Right ventricle myocardium inferior (tissue), 1 donor: ENCODE results near the gene PPP1R3F. TPM values are rescaled to one million over a fixed set of nuclear protein-coding genes. Genes with fewer than 3 reads are reported as not detected.

ENCODE experiments used
- ATAC-seq: fragments of 200-7000 bp; cut with Tn5 transposase; one replicate; pipeline ENCODE4 v1.9.1; 2020; ENCODE audit warnings: mild to moderate bottlenecking, moderate library complexity
- DNase-seq: peaks from one replicate; pipeline ENCODE4 v3.0.0; 2021; ENCODE audit errors: missing footprints
- intact Hi-C: fragments of 100-400 bp; cut with DNase I; formaldehyde crosslinking; loops from one replicate; pipeline ENCODE4 v1.11.0; 2022
- long read RNA-seq: library from polyadenylated mRNA; unstranded; transcript quantifications from one replicate; pipeline ENCODE4 v2.0.0, GENCODE V29; 2021
- total RNA-seq: library from RNA; stranded (reverse); fragmentation: NEBNext Ultra II Directional; extraction: Animal tissue kit (Norgen Biotek cat#: 25700); gene quantifications from one replicate; pipeline ENCODE4 v1.2.1, GENCODE V29; 2021
- donor health status: DM: no; HTN: yes; CAD: no; lungs with severe emphysema.

Gene PPP1R3F, protein sequence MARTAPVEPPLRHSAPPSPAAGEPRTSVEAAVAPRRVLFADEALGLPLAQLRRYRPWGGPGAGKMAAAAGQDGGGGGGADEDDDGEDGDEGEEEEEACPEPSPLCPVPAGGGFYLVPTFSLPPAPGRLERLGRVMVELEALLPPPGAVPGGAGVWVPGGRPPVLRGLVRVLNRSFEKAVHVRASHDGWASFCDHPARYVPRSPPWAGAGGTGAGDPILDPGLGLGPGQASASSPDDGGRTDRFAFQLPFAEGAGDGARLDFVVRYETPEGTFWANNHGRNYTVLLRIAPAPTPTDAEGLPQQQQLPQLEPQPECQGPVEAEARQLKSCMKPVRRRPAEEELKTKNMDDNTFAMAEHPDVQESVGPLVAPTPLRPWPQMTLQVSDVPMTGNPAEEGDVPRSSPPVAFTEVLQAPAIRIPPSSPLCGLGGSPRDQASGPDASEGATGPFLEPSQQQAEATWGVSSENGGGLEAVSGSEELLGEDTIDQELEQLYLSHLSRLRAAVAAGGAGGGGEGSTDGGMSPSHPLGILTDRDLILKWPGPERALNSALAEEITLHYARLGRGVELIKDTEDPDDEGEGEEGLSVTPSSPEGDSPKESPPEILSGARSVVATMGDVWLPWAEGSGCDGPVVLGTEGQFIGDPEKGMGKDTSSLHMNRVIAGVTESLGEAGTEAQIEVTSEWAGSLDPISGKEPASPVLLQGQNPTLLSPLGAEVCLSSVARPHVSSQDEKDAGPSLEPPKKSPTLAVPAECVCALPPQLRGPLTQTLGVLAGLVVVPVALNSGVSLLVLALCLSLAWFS
- total RNA-seq, result 19.5 TPM
- long read RNA-seq, transcript PPP1R3F-201 (4 exons, 3,421 nt), result major isoform, 56 of 79 reads
- long read RNA-seq, partial matches to known transcripts, result 21 of 79 reads
- long read RNA-seq, other reads (novel, unspliced or antisense), result 2 of 79 reads

DNA sequence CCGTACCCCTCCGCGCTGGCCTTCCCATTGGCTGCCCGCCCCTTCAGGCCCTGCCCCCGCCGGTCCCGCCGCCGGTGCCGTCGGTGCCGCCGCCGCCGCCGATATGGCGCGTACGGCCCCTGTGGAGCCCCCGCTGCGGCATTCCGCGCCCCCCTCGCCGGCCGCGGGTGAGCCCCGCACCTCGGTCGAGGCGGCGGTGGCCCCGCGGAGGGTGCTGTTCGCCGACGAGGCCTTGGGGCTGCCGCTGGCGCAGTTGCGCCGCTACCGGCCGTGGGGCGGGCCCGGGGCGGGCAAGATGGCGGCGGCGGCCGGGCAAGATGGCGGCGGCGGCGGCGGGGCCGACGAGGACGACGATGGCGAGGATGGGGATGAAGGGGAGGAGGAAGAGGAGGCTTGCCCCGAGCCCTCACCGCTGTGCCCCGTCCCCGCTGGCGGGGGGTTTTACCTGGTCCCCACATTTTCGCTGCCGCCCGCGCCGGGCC is at the start of gene PPP1R3F:
Gene PPP1R3F (plus strand): TSS at position 27 of the 482 bp plus-strand sequence. CDS start 77 bp downstream, at position 104.
- intact Hi-C loops, result loop anchor here (2.0 to 5.0 kb wide), 2 partner anchors 35 to 68 kb away; partner anchors contain the start of genes CCDC22 and SYP

DNA sequence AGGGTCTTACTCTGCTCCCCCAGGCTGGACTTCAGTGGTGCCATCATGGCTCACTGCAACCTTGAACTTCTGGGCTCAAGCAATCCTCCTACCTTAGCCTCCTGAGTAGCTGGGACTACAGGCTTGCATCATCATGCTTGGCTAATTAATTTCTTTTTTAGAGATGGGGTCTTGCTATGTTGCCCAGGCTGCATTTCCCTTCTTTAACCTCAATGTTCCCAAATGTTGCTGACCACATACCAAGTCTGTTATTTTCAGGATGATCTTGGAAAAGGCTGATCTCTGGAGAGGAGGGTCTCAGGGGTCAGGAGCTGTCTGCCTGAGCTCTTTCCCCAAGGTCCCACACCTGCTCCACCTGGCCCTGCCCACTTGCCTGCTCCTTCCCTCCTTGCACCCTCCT is 49.5 kb upstream of the PPP1R3F start:
- DNase-seq (no peak), ATAC-seq (no peak)
- intact Hi-C loops, result no loop called here

More for the DNA sequence above, at the start of gene PPP1R3F:
- ATAC-seq (peak; percentile 18), DNase-seq (no peak)

DNA sequence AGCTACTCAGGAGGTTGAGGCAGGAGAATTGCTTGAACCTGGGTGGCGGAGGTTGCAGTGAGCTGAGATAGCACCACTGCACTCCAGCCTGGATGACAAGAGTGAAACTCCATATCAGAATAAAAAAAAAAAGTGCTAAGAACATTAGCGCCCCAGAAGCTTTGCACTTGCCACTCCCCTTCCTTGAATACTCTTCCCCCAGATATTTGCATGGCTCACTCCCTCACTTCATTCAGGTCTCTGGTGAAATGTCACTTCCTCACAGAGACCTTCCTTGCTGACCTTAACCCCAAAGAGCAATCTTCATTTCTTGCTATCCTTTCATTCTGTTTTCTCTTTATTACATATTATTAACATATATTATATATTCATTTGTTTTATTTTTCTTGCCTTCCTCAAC is 47.7 kb upstream of the PPP1R3F start:
- DNase-seq (no peak), ATAC-seq (no peak)
- intact Hi-C loops, result no loop called here

DNA sequence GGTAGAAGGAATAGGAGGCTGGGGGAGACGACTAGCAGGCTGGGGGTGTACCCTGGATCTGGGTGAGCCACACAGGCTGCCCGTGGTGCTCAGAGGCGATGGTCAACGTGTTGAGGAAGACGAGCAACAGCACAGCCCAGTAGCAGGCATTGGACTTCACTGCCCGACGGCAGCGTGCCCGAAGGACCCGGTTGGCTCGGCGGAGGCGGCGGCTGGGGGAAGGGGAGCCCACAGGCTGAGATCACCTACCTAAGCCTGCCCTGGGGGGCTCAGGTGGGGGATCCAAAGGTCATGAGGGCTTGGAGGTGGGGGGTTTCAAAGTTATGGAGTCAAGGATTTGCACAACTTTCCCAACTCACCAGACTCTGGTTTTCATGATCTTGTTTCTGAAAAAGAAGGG is 43.7 kb upstream of the PPP1R3F start:
- DNase-seq (no peak), ATAC-seq (no peak)
- intact Hi-C loops, result no loop called here

DNA sequence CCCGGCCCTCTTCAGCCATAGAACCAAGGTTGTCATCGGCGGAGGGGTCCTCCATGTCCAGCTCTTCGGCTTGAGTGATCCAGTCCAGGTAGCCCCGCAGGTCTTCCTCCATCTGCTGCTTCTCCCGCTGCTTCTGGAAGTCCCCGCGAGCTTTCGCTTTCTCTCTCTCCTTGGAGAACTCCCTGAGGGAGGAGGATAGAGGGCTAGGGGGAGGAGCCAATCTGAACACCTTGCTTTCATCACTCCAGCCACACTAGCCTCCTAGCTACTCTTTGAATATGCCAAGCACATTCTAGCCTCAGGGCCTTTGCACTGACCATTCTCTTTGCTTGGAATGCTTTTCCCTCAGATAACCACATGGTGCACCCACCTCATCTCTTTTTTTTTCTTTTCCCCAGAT is 42.6 kb upstream of the PPP1R3F start:
- no peak for ATAC-seq
- DNase-seq, result no peak
- intact Hi-C loops, result no loop called here

DNA sequence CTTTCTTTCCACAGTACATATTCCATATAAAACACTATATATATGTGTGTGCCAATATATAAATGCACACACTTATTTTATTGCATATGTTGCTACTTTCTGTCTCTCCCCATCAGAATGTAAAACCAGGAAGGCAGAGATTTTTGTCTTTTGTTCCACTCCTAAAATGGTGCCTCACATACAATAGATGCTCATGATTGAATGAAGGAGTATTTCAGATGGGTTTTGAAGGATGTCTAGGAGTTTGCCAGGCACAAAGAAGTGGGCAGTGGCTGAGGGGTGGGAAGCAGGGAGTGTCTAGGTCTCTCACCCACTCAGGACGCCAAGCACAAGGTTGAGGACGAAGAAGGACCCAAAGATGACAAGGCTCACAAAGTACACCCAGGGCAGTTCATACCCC is 41.9 kb upstream of the PPP1R3F start:
- intact Hi-C loops, result no loop called here
- ATAC-seq (no peak), DNase-seq (no peak)

DNA sequence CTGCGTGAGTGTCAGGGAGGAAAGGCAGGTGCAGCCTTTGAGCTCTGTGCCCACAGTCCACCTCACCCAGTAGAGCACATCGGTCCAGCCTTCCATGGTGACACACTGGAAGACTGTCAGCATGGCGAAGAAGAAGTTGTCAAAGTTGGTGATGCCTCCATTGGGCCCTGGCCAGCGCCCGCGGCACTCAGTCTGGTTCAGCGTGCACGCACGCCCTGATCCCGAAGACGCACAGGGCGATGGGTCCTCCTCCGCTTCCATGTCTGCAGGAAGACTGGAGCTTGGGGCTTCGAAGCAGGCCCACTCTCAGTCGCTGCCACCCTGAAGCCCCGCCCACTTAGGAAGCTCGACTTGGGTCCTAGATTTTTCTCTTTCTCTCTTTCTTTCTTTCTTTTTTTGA is 41.4 kb upstream of the PPP1R3F start:
- DNase-seq (no peak), ATAC-seq (no peak)
- intact Hi-C loops, result no loop called here

DNA sequence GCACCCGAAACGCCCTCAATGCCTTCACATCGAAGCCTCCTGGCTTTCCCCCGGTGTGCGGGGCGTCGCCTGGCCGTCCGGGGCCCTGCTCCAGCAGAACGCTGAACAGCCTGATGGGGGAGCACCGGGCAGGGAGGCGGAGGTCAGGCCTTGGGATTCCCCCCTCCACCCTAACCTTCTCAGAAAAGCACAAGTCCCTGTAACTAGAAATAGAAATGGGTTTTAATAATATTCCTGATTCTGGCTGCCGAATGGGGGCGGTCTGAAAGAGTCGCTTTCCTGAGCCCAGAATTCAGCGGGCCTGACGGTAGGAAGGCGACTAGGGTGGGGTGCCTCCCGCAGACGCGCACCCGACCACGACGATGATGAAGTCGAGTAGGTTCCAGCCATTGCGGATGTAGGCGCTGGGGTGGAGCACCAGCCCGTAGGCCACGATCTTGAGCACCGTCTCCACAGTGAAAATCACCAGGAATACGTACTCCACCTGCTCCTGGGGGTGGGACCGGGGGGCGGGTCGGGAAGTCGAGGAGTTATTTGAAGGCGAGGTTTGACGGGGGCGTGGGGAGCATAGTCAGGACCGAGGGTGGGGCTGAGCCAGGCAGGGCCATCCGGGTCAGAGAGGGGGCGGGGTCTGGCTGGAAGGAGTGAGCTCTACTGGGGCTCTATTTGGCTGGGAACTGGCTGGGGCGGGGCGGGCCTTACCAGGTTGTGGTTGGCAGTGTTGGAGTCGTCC is 38.9 kb upstream of the PPP1R3F start:
- intact Hi-C loops, result loop anchor here (5.0 kb wide), 1 partner anchor 33 kb away; no protein-coding TSS in a partner anchor
- DNase-seq (peak; percentile 86), ATAC-seq (peak; percentile 62)

DNA sequence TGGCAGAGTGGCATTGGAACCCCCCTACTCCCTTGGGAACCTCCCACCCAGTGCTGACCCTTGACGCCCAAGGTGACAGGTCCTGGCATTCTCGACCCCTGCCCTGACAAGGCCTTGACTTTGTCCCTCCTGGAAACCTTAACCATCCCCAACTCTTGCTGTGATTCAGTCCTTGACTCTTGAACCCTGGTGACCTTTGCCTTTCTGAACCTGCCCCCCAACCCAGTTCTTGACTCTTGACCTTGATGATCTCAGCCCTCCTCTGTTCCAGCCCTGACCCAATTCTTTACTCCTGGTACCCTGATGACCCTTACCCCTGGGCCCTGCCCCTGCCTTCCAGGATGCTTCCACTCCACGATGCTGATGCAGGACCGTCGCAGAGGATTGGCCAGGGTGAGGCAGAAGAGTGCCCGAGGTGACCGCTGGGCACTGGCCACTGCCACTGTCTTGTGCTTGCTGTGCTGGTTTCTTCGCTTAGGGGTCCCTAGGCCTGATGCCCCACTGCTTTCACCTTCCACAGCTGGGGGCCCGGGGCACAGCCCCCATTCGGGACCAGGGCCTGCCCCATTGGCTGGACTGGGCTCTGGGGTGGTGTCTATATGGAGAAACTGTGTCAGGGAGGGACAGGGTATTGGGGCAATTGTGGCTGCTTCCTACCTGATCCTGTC is 38.1 kb upstream of the PPP1R3F start:
- intact Hi-C loops, result loop anchor here (5.0 kb wide), 1 partner anchor 34 kb away; no protein-coding TSS in a partner anchor
- ATAC-seq (no peak), DNase-seq (no peak)

DNA sequence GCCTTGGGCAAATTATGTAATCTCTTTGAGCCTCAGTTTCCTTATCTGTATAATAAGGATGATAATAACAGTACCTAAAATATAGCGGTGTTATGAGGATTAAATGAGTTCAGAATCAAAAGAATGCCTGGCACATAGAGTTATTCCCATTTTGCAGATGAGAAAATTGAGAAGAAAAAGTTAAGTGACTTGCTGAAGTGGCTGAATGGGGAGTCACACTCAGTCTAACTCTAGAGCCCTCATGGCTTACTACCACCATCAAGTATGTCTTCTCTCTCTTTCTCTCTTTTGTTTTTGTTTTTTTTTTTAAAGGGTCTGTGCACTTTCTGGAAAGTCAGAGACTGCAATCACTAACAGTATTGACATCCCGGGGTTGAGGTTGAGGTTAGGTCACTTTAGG is 37.1 kb upstream of the PPP1R3F start:
- intact Hi-C loops, result loop anchor here (5.0 kb wide), 1 partner anchor 35 kb away; no protein-coding TSS in a partner anchor
- no peak for ATAC-seq
- no peak for DNase-seq

DNA sequence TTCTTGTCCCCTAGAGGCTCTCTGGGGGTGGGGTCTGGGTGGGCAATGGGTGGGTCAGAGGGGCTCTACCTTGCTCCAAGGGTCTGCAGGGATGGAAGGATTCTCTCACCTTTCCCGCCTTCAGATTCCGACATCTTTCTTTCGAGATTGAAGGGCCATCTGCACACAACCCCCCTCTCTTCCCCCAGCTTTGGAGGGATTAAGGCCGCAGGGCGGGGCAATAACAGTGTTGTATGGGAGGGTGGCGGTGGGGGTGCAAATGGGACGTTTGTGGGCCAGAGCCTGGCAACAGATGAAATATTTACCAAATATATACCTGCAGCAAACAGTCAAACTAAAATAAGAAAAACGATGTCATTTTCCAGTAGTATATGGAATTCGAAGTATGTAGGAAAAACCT is 36.4 kb upstream of the PPP1R3F start, which contains the start of gene CACNA1F:
Gene CACNA1F (minus strand): TSS at position 165 of the 400 bp plus-strand sequence. CDS start 31 bp downstream, at position 134.
- DNase-seq, result no peak

DNA sequence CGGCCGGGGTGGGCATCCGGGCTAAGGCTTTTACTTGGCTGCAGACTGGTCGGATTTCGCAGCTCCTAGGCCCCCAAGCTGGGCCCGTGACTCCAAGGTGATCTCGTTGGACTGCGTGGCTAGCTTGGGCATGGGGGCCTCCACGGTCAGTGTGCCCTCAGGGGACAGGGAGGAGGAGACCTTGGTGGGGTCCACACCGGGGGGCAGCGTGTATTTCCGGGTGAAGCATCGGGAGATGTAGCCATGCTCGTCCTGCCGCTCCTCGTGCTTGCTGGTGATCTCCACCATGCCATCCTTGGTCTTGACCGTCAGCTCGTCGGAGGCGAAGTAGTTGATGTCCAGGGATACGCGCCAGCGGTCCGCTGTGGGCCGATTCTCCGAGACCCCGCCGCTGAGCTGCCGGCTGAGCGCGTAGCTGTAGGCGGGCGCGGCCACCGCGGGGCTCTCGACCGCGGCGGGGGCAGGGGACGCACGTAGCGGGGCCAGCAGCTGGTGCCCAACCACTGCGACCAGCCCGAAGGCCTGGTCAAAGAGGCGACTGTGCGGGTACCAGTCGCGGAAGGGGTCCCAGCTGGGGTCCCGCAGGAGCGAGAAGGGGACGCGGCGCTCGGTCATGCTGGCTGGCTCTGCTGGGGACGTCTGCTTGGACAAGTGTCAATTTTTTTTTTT is 35.6 kb upstream of the PPP1R3F start:
- DNase-seq (no peak), ATAC-seq (no peak)
- intact Hi-C loops, result loop anchor here (2.0 to 5.0 kb wide), 3 partner anchors 35 to 71 kb away; partner anchors contain the start of genes MAGIX and PPP1R3F

More for the DNA sequence above, 36.4 kb upstream of the PPP1R3F start, which contains the start of gene CACNA1F:
- ATAC-seq, result no peak
- intact Hi-C loops, result loop anchor here (5.0 kb wide), 1 partner anchor 36 kb away; no protein-coding TSS in a partner anchor

DNA sequence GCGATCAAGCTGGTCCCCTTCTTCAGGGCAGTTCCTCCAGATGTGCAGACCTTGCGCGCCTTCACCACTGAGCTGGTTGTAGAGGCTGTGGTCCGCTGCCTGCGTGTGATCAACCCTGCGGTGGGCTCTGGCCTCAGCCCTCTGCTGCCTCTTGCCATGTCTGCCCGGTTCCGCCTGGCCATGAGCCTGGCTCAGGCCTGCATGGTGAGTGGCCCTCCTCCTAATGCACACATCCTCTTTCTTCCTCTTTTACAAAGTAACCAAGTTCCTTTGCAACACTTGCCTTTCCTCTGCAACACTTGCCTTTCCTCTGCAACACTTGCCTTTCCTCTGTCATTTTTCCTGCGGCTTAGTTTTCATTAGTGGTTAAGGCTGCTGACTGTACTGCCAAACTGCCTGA is 32.5 kb upstream of the PPP1R3F start:
- ATAC-seq, result no peak
- intact Hi-C loops, result no loop called here
- DNase-seq, result peak; percentile 77

DNA sequence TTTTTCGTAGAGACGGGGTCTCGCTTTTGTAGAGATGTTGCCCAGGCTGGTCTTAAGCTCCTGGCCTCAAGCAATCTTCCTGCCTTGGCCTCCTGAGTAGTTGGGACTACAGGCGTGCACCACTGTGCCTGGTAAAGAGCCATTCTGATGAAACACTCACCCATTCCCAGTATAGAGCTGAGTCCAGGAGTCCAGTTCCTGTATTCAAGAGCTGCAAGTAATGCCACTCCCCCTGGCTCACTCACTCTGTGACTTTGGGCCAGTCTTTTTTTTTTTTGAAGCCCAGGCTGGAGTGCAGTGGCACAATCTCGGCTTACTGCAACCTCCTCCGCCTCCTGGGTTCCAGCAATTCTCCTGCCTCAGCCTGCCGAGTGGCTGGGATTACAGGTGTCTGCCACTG is 30.9 kb upstream of the PPP1R3F start:
- ATAC-seq, result no peak
- no peak for DNase-seq
- intact Hi-C loops, result no loop called here

DNA sequence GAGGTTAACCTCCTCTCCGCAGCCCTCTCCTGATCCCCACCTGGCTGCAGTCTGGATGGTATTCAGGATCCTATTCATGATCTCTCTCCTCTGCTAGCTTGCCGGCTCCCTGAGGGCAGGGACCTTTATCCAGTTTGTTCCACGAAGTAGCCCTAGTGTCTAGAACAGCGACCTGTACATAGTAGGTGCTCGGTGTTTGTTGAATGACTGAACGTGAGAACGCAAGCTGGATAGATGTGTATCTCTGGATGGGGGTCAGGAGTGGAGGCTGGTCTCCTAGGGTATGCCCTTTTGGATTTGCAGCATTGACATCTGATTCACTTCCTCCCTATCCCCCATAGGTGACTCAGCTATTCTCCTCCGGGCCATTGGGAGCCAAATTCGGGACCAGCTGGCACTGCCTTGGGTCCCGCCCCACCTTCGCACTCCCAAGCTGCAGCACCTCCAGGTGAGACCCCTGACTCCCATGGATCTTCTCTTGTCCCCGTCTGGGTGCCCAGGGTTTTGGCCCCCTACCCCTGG is 27.0 kb upstream of the PPP1R3F start:
- no peak for ATAC-seq
- intact Hi-C loops, result no loop called here
- DNase-seq, result no peak

DNA sequence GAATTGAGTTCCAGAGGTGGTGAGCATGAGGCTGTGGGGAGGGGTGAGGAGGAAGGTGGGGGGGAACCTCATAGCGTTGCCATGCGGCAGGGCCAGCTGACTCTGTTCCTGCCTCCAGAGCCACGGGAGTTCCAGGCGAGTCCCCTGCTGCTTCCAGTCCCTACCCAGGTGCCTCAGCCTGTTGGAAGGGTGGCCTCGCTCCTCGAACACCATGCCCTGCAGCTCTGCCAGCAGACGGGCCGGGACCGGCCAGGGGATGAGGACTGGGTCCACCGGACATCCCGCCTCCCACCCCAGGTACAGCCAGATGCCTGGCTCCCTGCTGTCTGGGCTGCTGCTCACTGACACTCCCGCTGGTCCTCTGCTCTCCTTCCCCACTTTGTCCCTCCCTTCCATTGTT is 26.4 kb upstream of the PPP1R3F start:
- DNase-seq, result no peak
- intact Hi-C loops, result no loop called here
- ATAC-seq, result no peak

DNA sequence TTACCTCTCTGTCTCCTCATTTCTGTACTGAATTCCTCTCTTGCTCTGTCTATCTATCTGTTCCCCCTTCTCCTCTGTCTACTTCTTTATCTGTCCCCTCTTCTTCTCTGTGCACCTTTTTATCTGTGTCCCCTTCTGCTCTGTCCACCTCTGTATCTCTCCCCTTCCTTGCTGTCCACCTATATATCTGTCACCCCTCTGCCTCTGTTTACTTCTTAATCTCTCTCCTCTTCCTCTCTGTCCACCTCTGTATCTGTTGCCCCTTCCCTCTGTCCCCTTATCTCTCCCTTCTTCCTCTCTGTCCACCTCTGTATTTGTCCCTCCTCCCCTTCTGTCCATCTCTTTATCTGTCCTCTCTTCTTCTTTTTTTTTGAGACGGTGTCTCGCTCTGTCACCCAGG is 25.4 kb upstream of the PPP1R3F start:
- ATAC-seq, result no peak
- intact Hi-C loops, result no loop called here
- DNase-seq, result no peak
